AG20443 (cell line): Measurements from ENCODE around the gene BCL10.

Experiments used
- DNase-seq: peaks from one replicate; pipeline ENCODE4 v3.0.0; 2012; ENCODE audit warnings: low spot score, mixed read lengths

Gene BCL10

GRCh38 chr1:85297855-85298629 lies 21.6 kb upstream of the BCL10 start:
- DNase-seq = peak; percentile 80

- no peak for DNase-seq
These were observed 21.1 kb upstream of the BCL10 start for GRCh38 chr1:85297538-85297854.

GRCh38 chr1:85296980-85297379 lies 20.5 kb upstream of the BCL10 start:
- DNase-seq = no peak

GRCh38 chr1:85295654-85296053 lies 19.2 kb upstream of the BCL10 start:
- no peak for DNase-seq

GRCh38 chr1:85295006-85295431 lies 18.6 kb upstream of the BCL10 start:
- no peak for DNase-seq

GRCh38 chr1:85290826-85291225 lies 14.4 kb upstream of the BCL10 start:
- peak; percentile 35 for DNase-seq

- no peak for DNase-seq
These were observed 13.5 kb upstream of the BCL10 start for GRCh38 chr1:85289848-85290335.

- peak; percentile 79 for DNase-seq
These were observed 12.9 kb upstream of the BCL10 start for GRCh38 chr1:85289207-85289847.

- DNase-seq = no peak
These were observed 7.8 kb upstream of the BCL10 start for GRCh38 chr1:85284202-85284601.

- DNase-seq = no peak
These were observed 7.2 kb upstream of the BCL10 start for GRCh38 chr1:85283475-85284199.

GRCh38 chr1:85282424-85282823 lies 6.0 kb upstream of the BCL10 start:
- no peak for DNase-seq

- DNase-seq = no peak
These were observed 4.2 kb upstream of the BCL10 start for GRCh38 chr1:85280636-85281035.

- DNase-seq = no peak
These were observed 3.1 kb upstream of the BCL10 start for GRCh38 chr1:85279458-85280080.

GRCh38 chr1:85278853-85279314 lies 2.5 kb upstream of the BCL10 start:
- peak; percentile 72 for DNase-seq

GRCh38 chr1:85277802-85278201 lies 1.4 kb upstream of the BCL10 start:
- DNase-seq = no peak

GRCh38 chr1:85276978-85277639 lies 677 bp upstream of the BCL10 start:
- no peak for DNase-seq

GRCh38 chr1:85275701-85276214 lies 674 bp downstream of the BCL10 start:
- no peak for DNase-seq

- DNase-seq = peak; percentile 54
These were observed 1.4 kb downstream of the BCL10 start for GRCh38 chr1:85274969-85275453.

- no peak for DNase-seq
These were observed 3.0 kb downstream of the BCL10 start for GRCh38 chr1:85273397-85273796.

- no peak for DNase-seq
These were observed 7.4 kb downstream of the BCL10 start for GRCh38 chr1:85268801-85269585.

- DNase-seq = no peak
These were observed 9.1 kb downstream of the BCL10 start for GRCh38 chr1:85267313-85267712.
